ENCODE data around the gene PLIN5.

The PLIN5 gene

GRCh38 chr19:4534836-4535658, at the start of gene PLIN5:
PLIN5 (minus strand) TSS chr19:4535224; CDS start chr19:4534074, 1,150 bp downstream.
- DNase-seq (ENCODE audit: low read depth in 3 of 3, low spot score in 1 of 3) = peak in 1 of 3 donors; percentile 18

- peak in 1 of 3 donors; percentile 29 for DNase-seq (ENCODE audit: low read depth in 3 of 3, low spot score in 1 of 3)
Observed at GRCh38 chr19:4583961-4584669, 49.1 kb upstream of the PLIN5 start.

GRCh38 chr19:4582980-4583842, 48.2 kb upstream of the PLIN5 start:
- no peak for DNase-seq (ENCODE audit: low read depth in 3 of 3, low spot score in 1 of 3)

- no peak for DNase-seq (ENCODE audit: low read depth in 3 of 3, low spot score in 1 of 3)
Observed at GRCh38 chr19:4581666-4582553, 46.9 kb upstream of the PLIN5 start.

GRCh38 chr19:4580961-4581665, 46.1 kb upstream of the PLIN5 start:
- DNase-seq (ENCODE audit: low read depth in 3 of 3, low spot score in 1 of 3) = no peak

DNA sequence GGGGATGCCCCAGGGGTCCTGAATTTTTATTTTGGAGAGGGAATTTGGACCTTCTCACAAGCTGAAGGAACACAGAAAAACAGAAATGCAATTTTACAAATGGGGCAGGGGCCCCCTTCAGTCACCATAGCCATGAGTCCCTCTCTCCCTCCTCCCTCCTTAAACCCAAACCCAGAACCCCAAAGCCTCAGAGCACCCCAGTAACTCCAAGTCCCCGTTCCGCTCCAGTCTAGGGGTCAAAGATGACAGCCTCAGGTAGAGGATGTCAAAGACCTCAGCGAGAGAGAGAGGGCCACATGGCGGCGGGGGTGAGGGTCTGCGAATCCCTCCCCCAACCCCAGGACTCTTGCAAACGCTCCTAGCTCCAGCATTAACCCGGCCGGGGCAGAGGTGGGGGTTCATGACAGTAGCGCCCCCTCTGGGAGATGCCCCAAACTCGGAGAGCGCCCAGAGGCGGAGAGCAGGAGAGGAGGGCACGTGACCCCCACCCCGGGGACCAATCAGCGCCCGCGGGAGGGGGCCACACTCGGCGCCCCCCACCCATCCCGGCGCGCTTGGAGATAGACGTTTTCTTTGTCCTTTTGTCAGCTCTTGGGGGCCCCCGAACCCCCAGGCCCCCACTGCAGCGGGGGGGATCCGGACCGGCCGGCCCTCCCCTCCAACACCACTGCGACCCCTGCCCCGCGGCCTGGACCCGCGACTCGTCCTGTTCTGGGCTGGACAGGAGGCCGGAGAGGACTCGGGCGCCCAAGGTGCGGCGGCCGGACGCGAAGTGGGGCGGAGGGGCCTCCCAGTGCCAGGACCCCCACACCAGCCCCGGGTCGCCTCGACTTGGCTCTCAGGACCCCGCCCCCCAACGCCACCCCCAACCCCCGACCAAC, 45.2 kb upstream of the PLIN5 start:
- no peak for DNase-seq (ENCODE audit: low read depth in 3 of 3, low spot score in 1 of 3)

GRCh38 chr19:4579389-4579788, 44.4 kb upstream of the PLIN5 start:
- DNase-seq (ENCODE audit: low read depth in 3 of 3, low spot score in 1 of 3) = no peak

DNA sequence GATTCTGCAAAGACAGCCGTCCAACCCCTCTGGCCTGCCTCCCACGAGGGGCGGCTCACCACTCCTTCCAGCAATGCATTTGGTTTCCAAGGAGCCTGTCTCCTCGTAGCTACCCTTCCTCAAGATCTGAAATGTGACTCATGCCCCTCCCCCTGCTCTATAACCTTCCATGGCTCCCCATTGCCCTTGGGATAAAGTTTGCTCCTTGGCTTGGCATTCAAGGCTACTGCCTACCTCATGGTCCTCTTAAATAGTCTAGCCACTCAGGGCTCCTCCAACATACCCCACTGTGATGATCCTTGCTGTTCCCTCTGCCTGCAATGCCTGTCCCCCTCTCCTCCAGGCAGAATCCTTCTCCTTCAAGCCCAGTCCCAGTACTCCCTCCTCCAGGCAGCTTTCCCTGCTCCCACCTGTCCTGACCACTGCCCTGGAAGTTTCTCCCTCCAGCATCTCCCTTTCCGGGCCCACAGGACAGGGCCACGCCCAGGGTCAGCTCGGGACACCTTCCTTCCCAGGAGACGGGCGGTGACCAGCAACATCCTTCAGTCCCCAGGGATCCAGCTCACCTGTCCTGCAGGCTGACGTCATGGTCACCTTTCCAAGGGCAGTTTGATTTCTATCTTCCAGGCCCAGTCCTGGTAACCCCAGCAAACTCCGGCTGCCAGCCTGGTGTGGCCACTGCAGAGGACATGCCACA, 43.7 kb upstream of the PLIN5 start:
- DNase-seq (ENCODE audit: low read depth in 3 of 3, low spot score in 1 of 3) = no peak

GRCh38 chr19:4577020-4577782, 42.2 kb upstream of the PLIN5 start:
- no peak for DNase-seq (ENCODE audit: low read depth in 3 of 3, low spot score in 1 of 3)

DNA sequence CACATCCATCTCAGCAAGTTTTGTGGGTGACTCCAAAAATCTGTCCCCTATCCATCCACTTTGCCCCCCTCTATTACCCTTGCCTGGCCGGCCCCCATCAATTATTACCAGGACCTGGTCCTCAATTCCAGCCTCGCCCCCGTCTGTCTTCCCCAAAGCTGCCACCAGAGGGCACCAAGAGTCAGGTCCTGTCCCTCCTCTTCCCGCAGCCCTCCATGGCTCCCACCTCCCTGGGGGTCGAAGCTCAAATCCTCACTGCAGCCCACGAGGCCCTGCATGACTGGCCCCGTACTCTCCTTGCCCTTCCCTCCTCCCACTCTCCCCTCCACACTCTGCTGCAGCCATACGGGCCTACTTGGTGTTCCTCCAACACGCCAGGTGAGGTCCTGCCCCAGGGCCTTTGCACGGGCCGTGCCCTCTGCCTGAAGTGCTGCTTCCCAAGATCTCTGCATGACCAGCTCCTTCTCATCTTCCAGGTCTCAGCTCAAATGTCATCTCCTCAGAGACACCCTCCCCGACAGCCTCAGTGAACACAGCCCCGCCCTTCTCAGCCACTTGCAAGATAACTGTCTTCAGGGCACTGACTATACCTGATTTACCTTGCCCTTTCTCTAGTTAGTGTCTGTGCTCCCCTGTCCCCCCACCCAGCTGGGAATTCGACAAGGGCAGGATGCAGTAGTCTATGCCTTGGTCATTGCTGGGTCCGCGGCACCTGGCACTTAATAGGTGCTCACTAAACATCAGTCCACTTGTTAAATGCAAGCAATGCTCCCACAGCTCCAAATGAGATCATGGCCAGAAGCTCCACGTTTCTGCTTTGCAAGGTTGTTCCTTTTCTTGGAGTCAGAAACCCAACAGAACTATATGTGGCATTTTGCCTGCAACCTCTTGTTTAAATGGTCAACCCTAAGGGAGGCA, 41.3 kb upstream of the PLIN5 start:
- peak; percentile 11 to 60 (median 40) for DNase-seq (ENCODE audit: low read depth in 3 of 3, low spot score in 1 of 3)

- DNase-seq (ENCODE audit: low read depth in 3 of 3, low spot score in 1 of 3) = no peak
Observed at GRCh38 chr19:4575267-4576015, 40.4 kb upstream of the PLIN5 start.

DNA sequence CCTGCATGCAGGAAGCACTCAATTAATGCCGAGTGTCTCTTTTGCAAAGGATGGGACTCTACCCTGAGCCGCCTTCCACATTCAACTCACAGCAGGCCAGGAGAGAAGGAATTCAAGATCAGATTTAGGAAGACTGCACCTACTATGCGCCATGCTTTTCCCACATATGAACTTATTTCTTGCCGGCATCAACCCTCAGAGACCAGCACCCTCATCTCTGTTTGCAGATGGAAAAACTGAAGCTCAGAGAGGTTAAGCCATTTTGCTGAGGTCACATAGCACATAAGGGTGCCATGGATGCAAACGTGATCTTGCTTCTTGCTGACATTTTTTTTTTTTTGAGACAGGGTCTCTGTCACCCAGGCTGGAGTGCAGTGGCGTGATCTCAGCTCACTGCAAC, 38.7 kb upstream of the PLIN5 start:
- no peak for DNase-seq (ENCODE audit: low read depth in 3 of 3, low spot score in 1 of 3)

DNA sequence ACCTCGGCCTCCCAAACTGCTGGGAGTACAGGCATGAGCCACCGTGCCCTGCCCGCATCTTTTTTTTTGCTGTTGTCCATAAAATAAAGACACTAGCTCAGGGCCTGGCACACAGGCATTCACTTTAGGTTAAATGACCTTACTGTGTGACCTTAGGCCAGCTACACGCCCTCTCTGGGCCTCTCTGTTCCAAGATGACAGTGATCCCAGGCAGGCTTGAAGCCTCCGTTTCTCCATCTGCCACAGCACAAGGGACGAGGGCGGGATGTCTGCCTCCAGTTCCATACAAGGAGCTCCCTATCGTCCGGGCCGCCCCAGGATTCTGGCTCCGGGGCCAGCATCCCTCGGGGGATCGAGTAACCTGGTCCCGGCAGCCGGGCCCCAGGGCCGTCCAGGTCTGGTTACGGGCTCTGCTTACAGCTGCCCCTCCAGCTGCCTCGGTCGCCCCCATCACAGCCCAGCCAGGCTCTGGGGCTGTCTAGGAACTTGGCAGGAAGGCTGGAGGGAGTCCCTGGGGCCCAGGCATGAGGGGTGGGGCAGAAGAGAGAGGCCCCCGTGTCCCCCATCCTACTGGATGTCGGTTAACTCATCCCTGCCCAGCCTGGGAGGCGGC, 36.4 kb upstream of the PLIN5 start:
- no peak for DNase-seq (ENCODE audit: low read depth in 3 of 3, low spot score in 1 of 3)

- DNase-seq (ENCODE audit: low read depth in 3 of 3, low spot score in 1 of 3) = no peak
Observed at GRCh38 chr19:4570916-4571304, 35.9 kb upstream of the PLIN5 start.

DNA sequence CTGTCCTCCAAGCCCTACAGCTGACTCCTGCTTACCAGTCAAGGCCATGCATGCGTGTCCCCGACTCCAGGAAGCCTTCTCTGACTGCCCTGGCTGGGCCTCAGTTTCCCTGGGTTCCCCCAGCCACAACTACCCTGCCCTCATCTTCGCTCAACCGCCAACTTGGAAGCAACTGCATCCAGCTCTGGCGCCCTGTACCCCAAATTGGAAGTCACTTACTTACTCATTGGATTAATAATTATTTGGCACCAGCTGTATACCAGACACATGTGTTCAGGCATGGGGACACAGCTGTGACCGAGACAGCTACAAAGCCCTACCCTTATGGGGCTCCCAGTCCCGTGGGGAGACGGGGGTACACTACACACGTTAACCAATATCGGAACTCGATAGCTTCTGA, 35.4 kb upstream of the PLIN5 start:
- no peak for DNase-seq (ENCODE audit: low read depth in 3 of 3, low spot score in 1 of 3)
